ENCODE results near the gene MRPL58.
A peak's percentile ranks its signal among the peaks of the same experiment; 100 is the strongest.

Gene MRPL58

DNA sequence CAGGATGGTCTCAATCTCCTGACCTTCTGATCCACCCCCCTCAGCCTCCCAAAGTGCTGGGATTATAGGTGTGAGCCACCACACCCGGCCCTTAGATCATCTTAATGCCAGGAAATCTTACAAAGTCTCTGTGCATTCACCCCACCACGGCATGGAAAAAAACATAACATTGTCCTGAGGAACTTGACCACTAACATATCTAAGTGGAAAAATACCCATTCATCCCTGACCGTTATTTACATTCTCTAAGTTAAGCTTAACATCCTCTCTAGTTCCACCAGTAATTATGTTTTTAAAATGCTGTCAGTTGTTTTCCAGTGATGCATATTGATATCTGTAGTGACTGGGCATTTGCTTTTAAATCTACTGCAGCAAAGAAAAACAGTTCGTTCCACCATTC is 36.5 kb upstream of the MRPL58 start:
- Mint-ChIP-seq H3K27ac (no peak overlapping the region), H3K4me3 (peak overlapping the region in 1 of 3 experiments; percentile 46), H3K36me3 (ENCODE audit: low read depth) (no peaks in the 10 kb centered on the region), H3K4me1 (peaks cover 10% of the 10 kb centered on the region), H3K27me3 (ENCODE audit: low read depth) (peaks cover 68% of the 10 kb centered on the region), H3K9me3 (no peaks in the 10 kb centered on the region)
- TF ChIP-seq, protein P1, sequence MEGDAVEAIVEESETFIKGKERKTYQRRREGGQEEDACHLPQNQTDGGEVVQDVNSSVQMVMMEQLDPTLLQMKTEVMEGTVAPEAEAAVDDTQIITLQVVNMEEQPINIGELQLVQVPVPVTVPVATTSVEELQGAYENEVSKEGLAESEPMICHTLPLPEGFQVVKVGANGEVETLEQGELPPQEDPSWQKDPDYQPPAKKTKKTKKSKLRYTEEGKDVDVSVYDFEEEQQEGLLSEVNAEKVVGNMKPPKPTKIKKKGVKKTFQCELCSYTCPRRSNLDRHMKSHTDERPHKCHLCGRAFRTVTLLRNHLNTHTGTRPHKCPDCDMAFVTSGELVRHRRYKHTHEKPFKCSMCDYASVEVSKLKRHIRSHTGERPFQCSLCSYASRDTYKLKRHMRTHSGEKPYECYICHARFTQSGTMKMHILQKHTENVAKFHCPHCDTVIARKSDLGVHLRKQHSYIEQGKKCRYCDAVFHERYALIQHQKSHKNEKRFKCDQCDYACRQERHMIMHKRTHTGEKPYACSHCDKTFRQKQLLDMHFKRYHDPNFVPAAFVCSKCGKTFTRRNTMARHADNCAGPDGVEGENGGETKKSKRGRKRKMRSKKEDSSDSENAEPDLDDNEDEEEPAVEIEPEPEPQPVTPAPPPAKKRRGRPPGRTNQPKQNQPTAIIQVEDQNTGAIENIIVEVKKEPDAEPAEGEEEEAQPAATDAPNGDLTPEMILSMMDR (IDR thresholded peaks at IDR 0.05; ENCODE audit: unreplicated experiment in 3 of 3): no peak

DNA sequence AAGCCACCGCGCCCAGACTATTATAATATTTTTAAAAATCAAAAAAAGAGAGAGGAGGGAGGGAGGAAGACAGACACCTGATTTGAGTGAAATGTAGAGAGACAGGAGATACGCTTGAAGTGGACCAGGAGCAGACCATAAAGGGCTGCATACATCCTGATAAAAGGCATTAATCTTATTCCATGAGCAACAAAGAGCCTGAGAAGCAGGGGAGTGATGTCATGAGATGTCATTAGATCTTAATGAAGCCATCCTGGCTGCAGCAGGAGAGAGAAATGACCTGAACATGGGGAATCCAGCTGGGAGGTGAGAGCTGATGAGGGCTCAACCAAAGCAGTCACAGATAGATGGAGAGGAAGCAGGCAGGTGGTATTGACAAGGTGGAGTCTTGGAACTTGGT is 34.7 kb upstream of the MRPL58 start:
- peak overlapping the region in 2 of 3 experiments; percentile 59 to 73 for H3K4me3 Mint-ChIP-seq
- peaks cover 51% of the 10 kb centered on the region for H3K27me3 Mint-ChIP-seq (ENCODE audit: low read depth)
- H3K36me3 Mint-ChIP-seq (ENCODE audit: low read depth): no peaks in the 10 kb centered on the region
- H3K9me3 Mint-ChIP-seq: no peaks in the 10 kb centered on the region
- TF ChIP-seq, protein P1 (IDR thresholded peaks at IDR 0.05; ENCODE audit: unreplicated experiment in 3 of 3): no peak
- H3K4me1 Mint-ChIP-seq: peaks cover 9% of the 10 kb centered on the region
- no peak overlapping the region for H3K27ac Mint-ChIP-seq

DNA sequence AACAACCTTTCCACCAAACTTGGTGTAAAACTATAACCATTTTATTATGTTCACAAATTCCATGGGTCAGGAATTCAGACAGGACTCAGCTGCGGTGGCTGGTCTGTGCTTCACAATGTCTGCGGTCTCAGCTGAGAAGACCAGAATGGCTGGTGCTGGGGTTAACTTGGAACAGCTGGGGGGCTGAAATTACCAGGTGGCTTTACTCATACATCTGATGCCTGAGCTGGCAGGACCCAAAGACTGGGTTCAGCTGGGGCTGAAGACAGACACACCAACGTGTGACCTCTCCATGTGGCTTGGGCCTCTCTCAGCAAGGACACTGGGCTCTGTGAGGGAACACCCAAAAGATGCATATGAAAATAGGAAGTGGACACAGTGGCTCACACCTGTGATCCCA is 34.2 kb upstream of the MRPL58 start:
- Mint-ChIP-seq H3K4me1 (peaks cover 5% of the 10 kb centered on the region), H3K36me3 (ENCODE audit: low read depth) (no peaks in the 10 kb centered on the region), H3K9me3 (no peaks in the 10 kb centered on the region), H3K27ac (no peak overlapping the region), H3K4me3 (no peak overlapping the region), H3K27me3 (ENCODE audit: low read depth) (peaks cover 47% of the 10 kb centered on the region)
- TF ChIP-seq, protein P1 (IDR thresholded peaks at IDR 0.05; ENCODE audit: unreplicated experiment in 3 of 3): no peak

DNA sequence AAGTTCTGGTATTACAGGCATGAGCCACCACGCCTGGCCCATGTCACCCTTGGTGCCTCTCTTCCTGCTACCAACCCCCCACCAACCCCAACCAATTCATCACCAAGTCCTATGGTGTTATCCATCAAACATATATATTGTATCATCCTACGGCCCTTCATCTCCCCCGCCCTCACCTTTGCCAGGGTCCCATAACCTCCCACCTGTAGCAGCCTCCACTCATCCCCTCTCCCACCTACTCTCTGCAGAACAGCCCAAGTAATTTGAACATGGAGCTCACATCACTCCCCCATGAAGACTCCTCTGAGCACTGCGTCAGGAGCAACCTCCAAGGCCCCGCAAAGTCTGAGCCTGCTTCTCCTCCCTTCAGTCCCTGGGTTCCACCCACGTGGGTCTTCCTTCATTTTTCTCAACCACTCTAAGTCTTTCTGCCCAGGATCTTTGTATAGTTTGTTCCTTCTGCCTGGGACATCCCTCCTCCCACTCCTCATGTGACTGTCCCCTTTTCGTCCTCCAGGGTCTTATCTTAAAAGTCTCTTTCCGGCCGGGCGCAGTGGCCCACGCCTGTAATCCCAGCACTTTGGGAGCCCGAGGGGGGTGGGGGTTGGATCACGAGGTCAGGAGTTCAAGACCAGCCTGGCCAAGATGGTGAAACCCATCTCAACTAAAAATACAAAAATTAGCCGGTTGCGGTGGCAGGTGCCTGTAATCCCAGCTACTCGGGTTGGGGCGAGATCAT is 32.9 kb upstream of the MRPL58 start:
- Mint-ChIP-seq H3K27ac (no peak overlapping the region), H3K9me3 (no peaks in the 10 kb centered on the region), H3K4me3 (peak overlapping the region in 2 of 3 experiments; percentile 39 to 63), H3K4me1 (peaks cover 9% of the 10 kb centered on the region), H3K27me3 (ENCODE audit: low read depth) (peaks cover 33% of the 10 kb centered on the region), H3K36me3 (ENCODE audit: low read depth) (no peaks in the 10 kb centered on the region)
- TF ChIP-seq, protein P1 (IDR thresholded peaks at IDR 0.05; ENCODE audit: unreplicated experiment in 3 of 3): no peak

DNA sequence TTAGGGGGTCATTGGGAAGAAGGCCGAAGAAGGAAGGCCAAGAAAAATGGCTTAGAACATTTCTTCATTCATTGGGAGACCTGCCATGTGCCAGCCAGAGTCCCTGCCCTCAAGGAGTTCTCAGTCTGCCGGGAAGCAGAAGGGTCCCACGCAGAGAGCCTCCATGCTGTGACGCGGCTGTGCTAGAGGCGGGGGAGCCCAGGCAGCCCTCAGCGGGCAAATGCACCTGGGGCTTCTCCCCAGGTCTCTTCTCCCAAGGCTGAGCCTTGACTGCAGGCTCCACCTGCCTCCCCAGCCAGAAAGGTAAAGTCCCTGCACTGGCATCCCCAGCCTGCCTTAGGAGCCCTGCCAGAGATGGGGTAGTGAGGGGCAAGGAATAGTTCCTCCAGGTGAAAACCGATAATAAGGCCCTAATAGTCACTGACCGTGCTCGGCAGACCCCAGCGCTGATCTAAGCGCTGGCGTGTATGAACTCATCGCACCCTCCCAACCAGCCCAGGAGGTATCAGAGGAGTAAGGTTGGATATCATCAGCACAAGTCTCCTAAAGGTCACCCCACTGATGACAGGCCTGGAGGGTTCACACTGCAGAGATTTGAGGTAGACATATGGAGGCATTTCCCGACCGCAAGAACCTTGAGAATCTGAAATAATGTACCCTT is 31.0 kb upstream of the MRPL58 start:
- H3K4me1 Mint-ChIP-seq: peaks cover 9% of the 10 kb centered on the region
- TF ChIP-seq, protein P1 (IDR thresholded peaks at IDR 0.05; ENCODE audit: unreplicated experiment in 3 of 3): no peak
- H3K27me3 Mint-ChIP-seq (ENCODE audit: low read depth): peaks cover 15% of the 10 kb centered on the region
- H3K27ac Mint-ChIP-seq: peak overlapping the region; percentile 37 to 91 (median 83)
- no peaks in the 10 kb centered on the region for H3K36me3 Mint-ChIP-seq (ENCODE audit: low read depth)
- peak overlapping the region; percentile 89 to 93 (median 91) for H3K4me3 Mint-ChIP-seq
- H3K9me3 Mint-ChIP-seq: no peaks in the 10 kb centered on the region
